ENCODE data around the gene SLC39A12.

SLC39A12 gene

DNA sequence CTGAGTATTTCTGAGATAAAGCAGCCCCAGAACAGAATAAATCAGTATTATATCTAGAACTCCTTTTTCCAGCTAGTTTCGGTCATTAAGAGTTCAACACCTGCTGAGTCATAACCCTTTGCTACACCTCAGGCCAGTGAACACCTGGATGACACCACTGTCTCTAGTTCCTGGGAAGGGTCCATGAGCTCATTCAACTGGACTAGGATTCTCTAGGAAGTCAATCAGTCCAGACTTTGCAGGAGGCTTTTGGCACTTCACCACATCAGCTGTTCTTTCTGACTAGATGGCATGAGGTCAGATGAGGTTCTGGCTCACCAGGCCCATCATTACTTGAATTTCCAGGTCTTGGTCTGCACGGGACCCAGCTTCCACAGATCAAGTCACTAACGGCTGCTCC is 11.7 kb downstream of the SLC39A12 start:
- no peak for DNase-seq (ENCODE audit: low read depth)

DNA sequence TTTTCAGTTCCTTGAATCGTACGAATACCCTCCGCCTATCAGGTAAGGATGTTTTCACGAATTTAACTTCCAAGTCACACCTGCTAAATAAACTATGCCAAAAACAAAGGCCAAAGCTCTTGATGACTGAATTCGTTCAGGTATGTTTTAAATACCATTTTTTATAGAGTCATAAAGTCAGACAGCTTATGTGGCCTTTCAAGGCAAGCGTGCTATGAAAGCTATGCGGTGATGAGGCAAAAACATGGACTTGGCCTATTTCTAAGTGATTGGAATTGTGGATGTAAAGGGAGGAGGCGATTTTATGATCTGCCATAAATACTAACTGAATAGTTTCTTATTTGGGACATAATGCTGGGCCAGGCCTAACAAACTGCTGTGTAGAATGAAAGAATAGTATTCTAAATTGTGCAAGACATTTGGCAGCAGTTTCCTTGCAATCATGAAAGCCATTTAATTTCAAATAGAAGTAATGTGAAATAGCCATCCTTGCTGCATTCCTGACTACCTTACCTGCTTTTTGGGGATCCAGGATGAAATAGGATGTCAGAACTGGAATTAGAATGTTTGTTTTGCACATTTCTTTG is 14.0 kb downstream of the SLC39A12 start:
- DNase-seq (ENCODE audit: low read depth): no peak

- no peak for DNase-seq (ENCODE audit: low read depth)
These were observed 22.8 kb downstream of the SLC39A12 start for GRCh38 chr10:17974505-17974904.

DNA sequence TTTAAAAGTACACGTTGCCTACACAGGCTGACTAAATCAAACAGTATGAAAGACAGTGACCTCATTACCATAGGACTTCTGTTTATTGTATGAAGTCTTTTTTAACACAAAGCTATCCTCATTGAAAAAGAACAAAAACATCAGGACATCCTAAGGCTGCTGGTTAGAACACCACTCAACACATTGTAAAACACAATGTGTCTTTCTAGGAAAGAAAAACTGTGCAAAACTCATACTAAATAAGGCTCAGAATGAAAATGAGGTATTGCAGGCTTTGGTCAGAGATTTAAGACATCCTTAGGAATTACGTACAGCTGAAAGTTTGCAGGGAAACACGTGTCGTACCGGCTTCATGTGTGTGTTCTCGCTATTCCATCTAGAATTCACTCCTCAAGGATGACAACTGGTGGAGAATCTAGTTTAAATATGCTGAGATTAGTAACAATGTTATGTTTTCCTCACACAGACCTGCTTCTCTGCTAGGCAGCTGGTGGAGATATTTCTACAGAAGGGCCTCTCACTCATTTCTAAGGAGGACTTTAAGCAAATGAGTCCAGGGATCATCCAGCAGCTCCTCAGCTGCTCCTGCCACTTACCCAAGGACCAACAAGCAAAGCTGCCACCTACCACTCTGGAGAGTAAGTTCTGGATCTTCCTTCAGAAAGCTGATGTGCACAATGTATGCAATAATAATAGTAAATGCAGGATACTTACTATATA is 29.3 kb downstream of the SLC39A12 start:
- DNase-seq (ENCODE audit: low read depth): no peak

GRCh38 chr10:17981766-17982380 is 30.2 kb downstream of the SLC39A12 start:
- no peak for DNase-seq (ENCODE audit: low read depth)

GRCh38 chr10:17984056-17984455 is 32.3 kb downstream of the SLC39A12 start:
- DNase-seq (ENCODE audit: low read depth): no peak

DNA sequence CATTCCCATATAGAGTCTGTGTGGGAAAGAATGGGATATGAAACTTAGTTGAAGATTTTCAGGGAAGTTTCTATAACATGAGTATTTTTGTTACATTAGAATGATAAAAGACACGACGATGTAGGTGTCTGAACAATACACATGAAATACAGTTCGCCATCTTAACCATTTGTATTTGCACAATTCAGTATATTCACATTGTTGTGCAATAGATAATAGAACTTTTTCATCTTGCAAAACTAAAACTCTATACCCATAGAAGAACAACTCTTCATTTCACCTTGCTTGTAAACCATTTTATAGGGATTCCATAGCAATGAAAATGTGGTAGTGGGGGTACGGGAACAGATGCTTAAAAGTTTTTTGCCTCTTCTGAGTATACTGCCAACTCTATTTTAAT is 32.8 kb downstream of the SLC39A12 start:
- DNase-seq (ENCODE audit: low read depth): no peak

GRCh38 chr10:17989908-17990767 is 38.4 kb downstream of the SLC39A12 start:
- DNase-seq (ENCODE audit: low read depth): no peak

DNA sequence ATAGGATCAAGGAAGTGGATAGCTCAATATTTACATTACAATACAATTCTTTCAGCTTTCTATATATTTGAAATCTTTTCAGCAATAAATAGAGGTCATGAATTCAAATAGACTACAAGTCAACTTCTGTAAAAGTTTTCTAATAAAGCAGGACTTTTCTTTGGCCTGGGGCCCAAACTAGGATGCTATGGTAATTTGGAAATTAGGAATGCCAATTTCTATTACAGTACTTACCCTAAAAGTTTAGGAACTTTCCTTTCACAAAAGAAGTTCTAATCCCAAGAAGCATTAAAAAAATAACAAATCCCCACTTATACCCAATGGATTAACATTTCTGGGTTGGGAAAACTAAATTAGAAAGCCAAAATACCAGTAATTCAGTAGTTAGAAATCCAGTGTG is 40.5 kb downstream of the SLC39A12 start:
- no peak for DNase-seq (ENCODE audit: low read depth)

- DNase-seq (ENCODE audit: low read depth): no peak
These were observed 41.6 kb downstream of the SLC39A12 start for GRCh38 chr10:17993361-17993760.

- no peak for DNase-seq (ENCODE audit: low read depth)
These were observed 48.9 kb downstream of the SLC39A12 start for GRCh38 chr10:18000601-18001000.

DNA sequence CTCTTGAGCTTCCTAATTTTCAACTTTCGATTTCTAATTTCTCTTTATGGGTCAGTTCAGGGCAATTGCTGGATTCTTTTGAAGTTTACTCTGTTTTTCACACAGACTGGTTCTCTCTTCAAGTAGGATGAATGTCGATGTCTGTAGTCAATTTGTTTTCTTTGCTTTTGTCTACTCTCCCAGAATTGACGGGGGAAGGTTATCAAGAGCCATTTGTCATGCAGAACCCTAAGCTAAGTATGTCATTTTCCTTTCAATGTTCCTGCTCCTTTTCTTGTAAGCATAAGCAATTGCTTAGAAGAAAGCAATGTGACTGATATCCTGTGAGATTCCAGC is 53.7 kb downstream of the SLC39A12 start:
- DNase-seq (ENCODE audit: low read depth): no peak

DNA sequence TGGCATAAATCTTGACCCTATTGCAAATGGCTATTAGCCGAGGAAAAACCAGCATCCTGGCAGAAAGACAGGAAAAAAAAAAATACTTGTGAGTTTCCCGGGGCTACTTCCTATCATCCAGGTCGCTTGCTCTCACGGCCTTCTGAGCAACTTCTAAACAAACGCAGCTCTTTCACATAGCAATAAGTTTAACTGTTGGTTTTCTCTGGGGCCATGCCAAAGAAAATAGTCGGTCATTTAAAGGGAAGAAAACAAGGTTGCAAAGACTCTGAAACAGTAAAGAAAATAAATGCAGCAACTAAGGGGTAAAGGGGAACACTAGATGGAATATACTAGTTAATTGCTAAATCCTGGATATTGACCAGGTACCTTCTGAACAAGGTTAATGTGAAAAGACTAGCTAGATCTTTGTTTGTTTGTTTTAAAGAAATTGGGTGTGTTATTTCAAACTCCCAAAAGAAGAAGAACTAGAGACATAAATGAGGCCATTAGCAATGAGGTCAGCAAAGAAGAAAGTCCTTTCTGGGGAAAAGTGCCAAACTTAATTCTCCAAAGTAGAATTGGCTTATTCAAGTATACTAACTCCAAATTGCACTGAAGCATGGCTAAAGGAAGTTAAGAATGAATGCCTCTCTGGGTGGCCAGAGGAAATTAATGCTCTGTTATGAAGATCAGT is 54.2 kb downstream of the SLC39A12 start:
- DNase-seq (ENCODE audit: low read depth): no peak

- DNase-seq (ENCODE audit: low read depth): no peak
These were observed 57.3 kb downstream of the SLC39A12 start for GRCh38 chr10:18008986-18009385.

- DNase-seq (ENCODE audit: low read depth): no peak
These were observed 58.3 kb downstream of the SLC39A12 start for GRCh38 chr10:18010050-18010449.

DNA sequence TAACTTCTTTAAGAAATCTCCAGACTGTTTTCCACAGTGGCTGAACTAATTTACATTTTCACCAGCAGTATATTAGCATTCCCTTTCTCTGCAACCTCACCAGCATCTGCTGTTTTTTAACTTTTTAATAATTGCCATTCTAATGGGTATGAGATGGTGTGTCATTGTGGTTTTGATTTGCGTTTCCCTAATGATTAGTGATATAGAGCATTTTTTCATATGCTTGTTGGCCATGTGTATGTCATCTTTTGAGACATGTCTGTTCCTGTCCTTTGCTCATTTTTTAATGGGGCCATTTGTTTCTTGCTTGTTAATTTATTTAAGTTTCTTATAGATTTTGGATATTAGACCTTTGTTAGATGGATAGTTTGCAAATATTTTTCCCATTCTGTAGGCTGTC is 68.8 kb downstream of the SLC39A12 start:
- DNase-seq (ENCODE audit: low read depth): no peak

DNA sequence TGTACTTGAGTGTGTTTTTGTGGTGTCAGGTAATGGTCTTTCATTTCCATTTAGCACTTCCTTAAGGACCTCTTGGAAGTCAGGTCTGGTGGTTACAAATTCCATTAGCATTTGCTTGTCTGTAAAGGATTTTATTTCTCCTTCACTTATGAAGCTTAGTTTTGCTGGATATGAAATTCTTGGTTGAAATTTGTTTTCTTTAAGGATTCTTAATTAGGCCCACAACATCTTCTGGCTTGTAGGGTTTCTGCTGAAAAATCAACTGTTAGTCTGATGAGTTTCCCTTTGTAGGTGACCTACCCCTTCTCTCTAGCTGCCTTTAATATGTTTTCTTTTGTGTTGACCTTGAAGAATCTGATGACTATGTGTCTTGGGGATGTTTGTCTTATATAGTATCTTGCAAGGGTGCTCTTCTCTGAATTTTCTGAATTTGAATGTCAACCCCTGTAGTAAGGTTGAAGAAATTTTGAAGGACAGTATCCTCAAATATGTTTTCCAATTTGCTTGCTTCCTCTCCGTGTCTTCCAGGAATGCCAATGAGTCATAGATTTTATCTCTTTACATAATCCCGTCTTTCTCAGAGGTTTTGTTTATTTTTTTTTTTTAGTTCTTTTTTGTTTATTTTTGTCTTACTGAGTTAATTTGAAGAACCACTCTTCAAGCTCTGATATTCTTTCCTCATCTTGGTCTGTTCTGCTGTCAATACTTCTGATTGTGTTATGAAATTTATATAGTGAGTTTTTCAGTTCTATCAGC is 70.2 kb downstream of the SLC39A12 start:
- no peak for DNase-seq (ENCODE audit: low read depth)

DNA sequence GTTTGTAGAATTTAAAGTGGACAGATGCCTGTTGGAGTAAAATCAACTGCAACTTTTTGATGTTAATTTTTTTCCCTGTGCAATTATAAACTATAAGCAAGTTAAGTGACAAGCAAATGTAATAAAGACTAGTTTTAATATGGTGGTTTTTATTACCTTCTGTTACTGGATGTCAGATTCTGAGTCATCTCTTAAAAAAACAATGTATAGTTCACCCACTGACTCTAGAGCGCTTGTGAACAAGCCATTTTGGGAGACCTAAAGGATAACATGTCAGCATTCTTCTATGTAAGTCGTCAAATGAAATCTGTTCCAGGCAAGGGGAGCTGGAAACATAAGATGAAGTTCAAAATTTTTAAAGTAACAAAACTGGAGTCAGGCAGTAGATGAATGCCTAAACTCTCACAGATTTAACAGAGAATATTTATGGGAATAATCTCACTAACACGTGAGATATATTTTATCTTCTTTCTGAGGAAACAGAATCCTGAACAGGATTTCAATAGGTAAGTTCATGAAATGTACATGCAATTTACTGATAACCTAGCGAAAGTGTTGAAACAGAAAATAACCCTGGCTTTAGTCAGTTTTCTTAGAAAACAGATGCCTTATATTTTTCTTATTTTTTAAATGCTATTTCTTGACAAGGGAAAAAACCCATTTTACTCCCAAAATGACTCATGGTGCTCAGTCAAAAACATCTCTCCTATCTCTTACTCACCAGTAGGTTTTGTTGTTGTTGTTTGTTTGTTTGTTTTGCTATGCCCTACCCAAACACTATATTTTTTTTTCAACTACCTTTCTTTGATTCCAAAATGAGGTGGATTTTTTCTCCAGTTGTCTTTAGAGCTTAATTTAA is 91.7 kb downstream of the SLC39A12 start:
- no peak for DNase-seq (ENCODE audit: low read depth)

GRCh38 chr10:18044976-18045720 is 93.4 kb downstream of the SLC39A12 start:
- DNase-seq (ENCODE audit: low read depth): no peak

- DNase-seq (ENCODE audit: low read depth): no peak
These were observed 104.9 kb downstream of the SLC39A12 start for GRCh38 chr10:18056583-18056982.

All from stimulated activated CD4-positive, alpha-beta T cell treated with anti-CD3 and anti-CD28 coated beads, Interleukin-2, amount 100 ng/mL, for 4 hours (primary cell).